Stimulated activated CD8-positive, alpha-beta memory T cell treated with anti-CD3 and anti-CD28 coated beads, Interleukin-12 subunit alpha, Interleukin-12 subunit beta, amount 100 ng/mL, for 24 hours (primary cell): ENCODE measurements around the gene KIAA0319L.

ENCODE experiments used
- DNase-seq: peaks from one replicate; pipeline ENCODE4 v3.0.0-alpha.2; 2020; ENCODE audit errors: extremely low read depth

KIAA0319L gene

GRCh38 chr1:35447278-35447677 is 109.9 kb downstream of the KIAA0319L start:
- no peak for DNase-seq

GRCh38 chr1:35444519-35444774 is 112.8 kb downstream of the KIAA0319L start:
- no peak for DNase-seq

GRCh38 chr1:35443768-35444518 is 113.3 kb downstream of the KIAA0319L start:
- no peak for DNase-seq

GRCh38 chr1:35442734-35443133 is 114.5 kb downstream of the KIAA0319L start:
- peak; percentile 9 for DNase-seq

GRCh38 chr1:35441926-35442579 is 115.2 kb downstream of the KIAA0319L start:
- no peak for DNase-seq

- DNase-seq: no peak
Measured at GRCh38 chr1:35439626-35440025, 117.6 kb downstream of the KIAA0319L start.

- no peak for DNase-seq
Measured at GRCh38 chr1:35437200-35437599, 120.0 kb downstream of the KIAA0319L start.

GRCh38 chr1:35436078-35436477 is 121.1 kb downstream of the KIAA0319L start:
- no peak for DNase-seq

- DNase-seq: no peak
Measured at GRCh38 chr1:35434703-35435102, 122.5 kb downstream of the KIAA0319L start.

GRCh38 chr1:35433714-35434113 is 123.5 kb downstream of the KIAA0319L start:
- DNase-seq: no peak

GRCh38 chr1:35432231-35432630 is 125.0 kb downstream of the KIAA0319L start:
- DNase-seq: no peak

GRCh38 chr1:35431173-35431599 is 126.0 kb downstream of the KIAA0319L start:
- DNase-seq: no peak

- DNase-seq: no peak
Measured at GRCh38 chr1:35430762-35431161, 126.4 kb downstream of the KIAA0319L start.

GRCh38 chr1:35428360-35428759 is 128.8 kb downstream of the KIAA0319L start:
- DNase-seq: no peak

GRCh38 chr1:35426097-35426586 is 131.1 kb downstream of the KIAA0319L start:
- no peak for DNase-seq

- DNase-seq: no peak
Measured at GRCh38 chr1:35408925-35409324, 148.3 kb downstream of the KIAA0319L start.

- no peak for DNase-seq
Measured at GRCh38 chr1:35407743-35408142, 149.5 kb downstream of the KIAA0319L start.

GRCh38 chr1:35406103-35406502 is 151.1 kb downstream of the KIAA0319L start:
- DNase-seq: no peak

GRCh38 chr1:35401049-35401448 is 156.2 kb downstream of the KIAA0319L start:
- DNase-seq: no peak

GRCh38 chr1:35398739-35399138 is 158.5 kb downstream of the KIAA0319L start:
- no peak for DNase-seq

- DNase-seq: no peak
Measured at GRCh38 chr1:35394386-35394785, 162.8 kb downstream of the KIAA0319L start.

GRCh38 chr1:35390600-35391494 is 166.4 kb downstream of the KIAA0319L start:
- no peak for DNase-seq
